Astrocyte of the spinal cord (primary cell): ENCODE results near the gene SLC2A13.
A peak's percentile ranks its signal among the peaks of the same experiment; 100 is the strongest.
"Not testable (repeated sequence)": the region's sequence is repeated elsewhere in the genome, so short reads cannot be mapped to it uniquely, and the experiment has no call there.

Experiments
- DNase-seq: peaks from one replicate; pipeline ENCODE4 v3.0.0; 2011; ENCODE audit warnings: low read depth, low spot score
- H3K4me3 ChIP-seq: 2 replicates; pipeline ENCODE4 v1.5.1; 2011; ENCODE audit warnings: low read depth, mild to moderate bottlenecking, low read length, moderate library complexity
- in situ Hi-C: cut with HindIII; loops from 2 replicates; pipeline ENCODE4 v1.10.0; 2017; ENCODE audit warnings: low sequenced_read_pairs
- TF ChIP-seq, protein P1 (sequence below): IDR thresholded peaks from 2 replicates; pipeline ENCODE4 v1.5.1; 2012; ENCODE audit warnings: low read depth, mild to moderate bottlenecking, low read length, inconsistent platforms

Gene SLC2A13

DNA sequence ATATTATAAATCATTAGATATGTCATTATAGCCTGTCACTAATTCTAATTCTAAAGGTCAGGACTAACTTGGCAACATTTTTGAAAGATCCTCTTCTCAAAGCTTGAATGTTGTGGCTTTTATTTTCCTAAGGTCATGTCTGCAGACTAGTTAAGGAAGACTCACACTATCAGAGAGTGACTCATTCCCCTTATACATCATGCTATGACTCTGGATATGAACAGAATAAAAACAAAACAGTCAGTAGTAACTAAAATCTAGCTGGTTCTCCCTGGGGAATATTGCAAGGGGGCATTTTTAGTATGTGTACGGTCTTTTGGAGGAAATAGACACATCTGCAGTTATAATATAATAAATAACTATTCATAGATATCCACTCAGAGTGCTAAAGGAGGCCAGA is 170.6 kb downstream of the SLC2A13 start:
- TF ChIP-seq, protein P1, sequence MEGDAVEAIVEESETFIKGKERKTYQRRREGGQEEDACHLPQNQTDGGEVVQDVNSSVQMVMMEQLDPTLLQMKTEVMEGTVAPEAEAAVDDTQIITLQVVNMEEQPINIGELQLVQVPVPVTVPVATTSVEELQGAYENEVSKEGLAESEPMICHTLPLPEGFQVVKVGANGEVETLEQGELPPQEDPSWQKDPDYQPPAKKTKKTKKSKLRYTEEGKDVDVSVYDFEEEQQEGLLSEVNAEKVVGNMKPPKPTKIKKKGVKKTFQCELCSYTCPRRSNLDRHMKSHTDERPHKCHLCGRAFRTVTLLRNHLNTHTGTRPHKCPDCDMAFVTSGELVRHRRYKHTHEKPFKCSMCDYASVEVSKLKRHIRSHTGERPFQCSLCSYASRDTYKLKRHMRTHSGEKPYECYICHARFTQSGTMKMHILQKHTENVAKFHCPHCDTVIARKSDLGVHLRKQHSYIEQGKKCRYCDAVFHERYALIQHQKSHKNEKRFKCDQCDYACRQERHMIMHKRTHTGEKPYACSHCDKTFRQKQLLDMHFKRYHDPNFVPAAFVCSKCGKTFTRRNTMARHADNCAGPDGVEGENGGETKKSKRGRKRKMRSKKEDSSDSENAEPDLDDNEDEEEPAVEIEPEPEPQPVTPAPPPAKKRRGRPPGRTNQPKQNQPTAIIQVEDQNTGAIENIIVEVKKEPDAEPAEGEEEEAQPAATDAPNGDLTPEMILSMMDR, result no peak
- H3K4me3 ChIP-seq, result no peak overlapping the region
- in situ Hi-C loops, result no loop called here
- peak; percentile 16 for DNase-seq

DNA sequence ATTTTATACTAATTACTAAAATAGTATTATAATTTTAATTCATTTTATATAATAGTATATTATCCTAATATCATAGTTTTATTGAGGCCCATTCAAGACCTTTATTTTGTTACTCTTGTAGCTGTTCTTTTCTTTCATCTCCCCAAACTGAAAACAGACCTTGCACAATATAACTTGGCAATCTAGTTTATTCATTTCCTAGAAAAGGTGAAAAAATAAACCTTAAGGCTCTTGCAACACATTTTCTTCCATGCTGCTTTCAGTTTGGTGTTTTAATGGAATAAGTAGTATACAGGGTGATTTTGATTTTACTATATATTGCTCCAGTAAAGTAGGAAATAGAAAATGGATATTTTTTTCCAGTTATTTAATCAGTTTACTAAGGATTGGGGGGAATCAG is 174.0 kb downstream of the SLC2A13 start:
- TF ChIP-seq, protein P1, result no peak
- DNase-seq, result no peak
- in situ Hi-C loops, result no loop called here

DNA sequence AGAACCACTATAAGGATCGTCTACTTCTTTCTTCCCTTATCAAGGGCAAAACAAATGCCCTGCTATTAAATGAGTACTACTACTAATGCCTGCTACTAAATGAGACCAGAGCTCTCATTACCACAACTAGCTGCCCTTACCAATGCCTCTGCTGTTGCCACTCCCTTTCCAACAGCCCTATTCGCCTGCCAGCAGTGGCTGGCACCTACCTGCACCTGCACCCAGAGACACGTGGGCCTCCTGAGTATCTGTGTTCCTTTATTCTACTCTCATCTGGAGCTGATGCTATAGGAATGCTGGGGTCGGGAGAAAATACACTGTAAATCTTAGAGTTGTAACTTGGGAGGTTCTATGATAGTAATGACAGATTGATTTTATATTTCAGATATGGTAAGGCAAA is 174.7 kb downstream of the SLC2A13 start:
- in situ Hi-C loops, result no loop called here
- no peak for DNase-seq
- TF ChIP-seq, protein P1, result no peak
- no peak overlapping the region for H3K4me3 ChIP-seq

More for the DNA sequence above, 174.0 kb downstream of the SLC2A13 start:
- no peak overlapping the region for H3K4me3 ChIP-seq

GRCh38 chr12:39930101-39930500 is 175.8 kb downstream of the SLC2A13 start:
- no peak overlapping the region for H3K4me3 ChIP-seq
- TF ChIP-seq, protein P1, result no peak
- in situ Hi-C loops, result no loop called here
- DNase-seq, result no peak

DNA sequence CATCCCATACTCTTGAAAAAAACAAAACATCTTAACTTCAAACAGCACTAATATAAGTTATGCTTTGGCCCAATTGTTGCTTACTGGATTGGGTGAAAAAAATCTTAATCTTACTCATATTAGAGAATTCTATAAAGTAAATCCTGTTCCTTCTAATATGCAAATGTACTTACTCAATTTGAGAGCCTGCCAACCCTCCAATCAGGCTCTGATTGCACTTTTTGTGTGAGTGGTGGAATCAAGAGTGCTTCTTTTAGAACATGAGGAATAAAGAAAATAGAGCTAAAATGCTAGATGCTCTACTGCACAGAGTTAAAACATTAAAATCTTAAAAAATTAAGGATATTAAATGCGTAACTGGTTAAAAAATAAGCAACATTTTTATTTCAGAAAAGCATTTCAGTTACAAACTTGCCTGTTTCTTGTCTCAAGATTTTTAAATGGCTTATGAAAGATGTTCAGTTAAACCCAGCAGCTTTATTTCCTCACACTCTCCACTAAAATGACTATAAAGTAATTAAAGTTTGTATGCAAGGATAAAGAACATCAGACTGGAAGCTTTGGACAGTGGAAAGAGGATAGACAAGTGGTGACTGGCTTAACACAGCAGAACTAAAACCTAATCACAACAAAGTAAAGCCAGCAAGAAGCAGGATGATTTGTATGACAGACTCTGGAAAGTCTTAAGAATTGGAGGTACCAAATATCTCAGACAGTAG is 177.5 kb downstream of the SLC2A13 start:
- no peak for DNase-seq
- TF ChIP-seq, protein P1, result no peak
- no peak overlapping the region for H3K4me3 ChIP-seq
- in situ Hi-C loops, result no loop called here

DNA sequence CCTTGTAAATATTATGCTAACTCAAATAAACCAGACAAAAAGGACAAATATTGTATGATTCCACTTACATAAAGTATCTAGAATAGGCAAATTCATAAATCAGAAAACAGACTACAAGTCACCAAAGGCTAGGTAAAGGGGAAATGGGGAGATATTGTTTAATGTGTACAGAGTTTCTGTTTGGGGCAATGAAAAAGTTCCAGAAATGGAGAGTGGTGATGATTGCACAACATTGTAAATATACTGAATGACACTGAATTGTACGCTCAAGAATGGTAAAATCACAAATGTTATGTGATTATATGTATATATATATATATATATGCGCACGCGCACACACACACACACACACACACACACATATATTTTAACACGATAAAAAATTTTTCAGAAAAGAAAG is 182.5 kb downstream of the SLC2A13 start:
- TF ChIP-seq, protein P1, result no peak
- in situ Hi-C loops, result no loop called here
- DNase-seq, result no peak
- no peak overlapping the region for H3K4me3 ChIP-seq

DNA sequence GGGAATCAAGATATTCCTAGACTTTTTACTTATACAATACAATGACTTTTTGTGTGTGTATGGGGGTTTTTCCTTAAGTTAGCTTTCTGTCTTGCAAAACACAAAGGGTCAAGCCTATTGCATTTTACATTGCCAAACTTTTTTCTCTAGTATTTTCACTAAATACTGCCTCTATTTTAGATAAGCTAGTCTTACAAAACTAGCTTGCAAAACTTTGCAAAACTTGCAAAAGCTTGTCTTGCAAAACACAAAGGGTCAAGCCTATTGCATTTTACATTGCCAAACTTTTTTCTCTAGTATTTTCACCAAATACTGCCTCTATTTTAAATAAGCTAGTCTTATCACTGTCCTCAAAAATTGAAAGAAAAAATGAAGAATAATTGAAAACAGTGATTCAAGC is 183.3 kb downstream of the SLC2A13 start:
- in situ Hi-C loops, H3K4me3 ChIP-seq, DNase-seq: not testable (repeated sequence)
